Activated gamma-delta T cell treated with anti-CD3 and anti-CD28 coated beads, Interleukin-2, amount 50 U/mL, for 16 hours (primary cell): ENCODE data around the gene ATG16L2.

Source experiments
- DNase-seq: peaks from one replicate; pipeline ENCODE4 v3.0.0-alpha.2; 2020; ENCODE audit warnings: low read depth

Gene ATG16L2, protein sequence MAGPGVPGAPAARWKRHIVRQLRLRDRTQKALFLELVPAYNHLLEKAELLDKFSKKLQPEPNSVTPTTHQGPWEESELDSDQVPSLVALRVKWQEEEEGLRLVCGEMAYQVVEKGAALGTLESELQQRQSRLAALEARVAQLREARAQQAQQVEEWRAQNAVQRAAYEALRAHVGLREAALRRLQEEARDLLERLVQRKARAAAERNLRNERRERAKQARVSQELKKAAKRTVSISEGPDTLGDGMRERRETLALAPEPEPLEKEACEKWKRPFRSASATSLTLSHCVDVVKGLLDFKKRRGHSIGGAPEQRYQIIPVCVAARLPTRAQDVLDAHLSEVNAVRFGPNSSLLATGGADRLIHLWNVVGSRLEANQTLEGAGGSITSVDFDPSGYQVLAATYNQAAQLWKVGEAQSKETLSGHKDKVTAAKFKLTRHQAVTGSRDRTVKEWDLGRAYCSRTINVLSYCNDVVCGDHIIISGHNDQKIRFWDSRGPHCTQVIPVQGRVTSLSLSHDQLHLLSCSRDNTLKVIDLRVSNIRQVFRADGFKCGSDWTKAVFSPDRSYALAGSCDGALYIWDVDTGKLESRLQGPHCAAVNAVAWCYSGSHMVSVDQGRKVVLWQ

DNA sequence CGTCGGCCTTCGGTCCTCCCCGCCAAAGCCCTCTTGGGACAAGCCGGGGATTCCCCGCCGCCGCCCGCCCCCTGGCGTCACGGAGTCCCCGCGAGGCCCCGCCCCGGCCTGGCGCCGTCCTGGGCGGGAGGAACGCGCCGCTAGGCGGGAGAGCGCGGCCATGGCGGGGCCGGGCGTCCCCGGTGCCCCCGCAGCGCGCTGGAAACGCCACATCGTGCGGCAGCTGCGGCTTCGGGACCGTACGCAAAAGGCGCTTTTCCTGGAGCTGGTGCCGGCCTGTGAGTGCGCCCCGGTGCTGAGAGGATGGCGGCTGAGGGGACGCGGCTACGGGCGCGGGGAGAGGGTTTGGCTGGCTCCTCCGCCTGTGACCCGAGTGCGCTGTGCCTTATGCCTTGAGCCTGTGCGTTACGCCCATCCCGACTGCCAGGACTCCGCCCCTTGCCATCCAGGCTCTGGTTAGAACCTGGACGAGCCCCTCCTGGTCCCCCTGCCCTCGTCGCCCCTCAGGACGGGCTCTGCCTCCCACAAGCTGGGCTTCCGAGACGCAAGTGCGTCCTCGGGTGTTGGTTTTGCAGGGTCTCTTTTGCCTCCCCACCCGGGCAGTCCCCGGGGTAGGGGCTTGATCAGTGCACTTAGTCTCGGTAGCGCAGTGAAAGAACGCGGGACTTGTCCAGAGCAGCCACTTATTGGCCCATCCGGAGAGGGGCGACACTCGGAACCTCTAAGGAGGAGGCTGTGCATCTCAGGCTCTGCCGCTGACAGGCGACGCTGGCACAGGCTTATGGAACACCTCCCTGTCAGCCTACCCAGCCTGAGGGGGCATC lies at the start of gene ATG16L2:
ATG16L2 (plus strand) TSS at position 126 of the 824 bp plus-strand sequence; CDS start at position 161, 35 bp downstream.
- peak; percentile 82 for DNase-seq

DNA sequence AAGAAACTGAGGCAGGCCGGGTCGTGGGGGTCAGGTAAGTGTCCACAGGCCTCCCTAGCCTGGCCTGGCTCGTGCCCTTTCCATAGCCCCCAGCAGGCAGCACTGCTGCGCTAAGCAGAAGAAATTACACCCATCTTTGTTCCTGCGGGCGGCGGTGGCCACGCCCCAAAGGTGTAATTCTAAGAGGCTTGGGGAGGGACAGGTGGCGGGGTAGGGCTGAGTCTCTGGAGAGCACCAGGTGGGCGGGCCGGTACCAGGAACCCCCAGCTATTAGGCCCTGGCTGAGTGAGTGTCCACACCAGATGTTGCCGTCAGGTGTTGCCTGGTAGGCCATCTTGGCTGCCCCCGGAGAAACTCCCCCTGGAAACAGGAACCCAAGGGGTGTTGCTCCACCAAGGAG lies 49.7 kb upstream of the ATG16L2 start:
- DNase-seq: no peak

DNA sequence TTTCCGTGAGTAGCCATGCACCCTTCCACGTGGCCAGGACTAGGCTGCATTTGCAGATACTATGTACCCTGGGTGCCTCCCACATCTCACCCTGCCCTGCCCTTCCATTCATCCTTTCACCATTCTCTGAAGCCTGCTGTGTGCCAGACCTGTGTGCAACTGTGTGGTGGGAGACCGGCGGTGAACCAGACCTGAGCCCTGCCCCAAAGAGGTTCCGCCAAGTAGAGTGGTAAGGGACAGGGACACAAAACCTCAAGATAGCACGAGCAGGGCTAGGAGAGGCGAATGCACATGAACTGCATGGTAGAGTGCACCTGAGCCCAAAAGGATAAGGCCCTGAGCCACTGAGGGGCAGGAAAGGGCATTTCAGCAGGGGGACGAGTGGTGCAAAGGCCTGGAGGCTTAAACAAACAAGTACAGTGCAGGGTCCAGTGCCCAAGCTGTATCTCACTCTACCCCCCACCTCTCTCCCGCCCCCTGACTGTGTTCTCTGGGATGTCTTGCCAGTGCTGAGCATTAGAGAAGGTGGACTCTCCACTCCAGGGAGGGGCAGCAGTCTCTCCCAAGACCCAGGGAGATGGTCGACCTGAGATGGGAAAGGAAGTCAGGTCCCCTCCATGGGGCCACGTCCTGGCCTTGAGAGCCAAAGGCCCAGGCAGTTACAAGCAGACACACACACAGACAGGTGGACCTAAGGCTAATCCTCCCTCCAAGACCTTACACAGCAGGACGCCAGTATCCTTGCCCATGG lies 47.9 kb upstream of the ATG16L2 start:
- DNase-seq: no peak

DNA sequence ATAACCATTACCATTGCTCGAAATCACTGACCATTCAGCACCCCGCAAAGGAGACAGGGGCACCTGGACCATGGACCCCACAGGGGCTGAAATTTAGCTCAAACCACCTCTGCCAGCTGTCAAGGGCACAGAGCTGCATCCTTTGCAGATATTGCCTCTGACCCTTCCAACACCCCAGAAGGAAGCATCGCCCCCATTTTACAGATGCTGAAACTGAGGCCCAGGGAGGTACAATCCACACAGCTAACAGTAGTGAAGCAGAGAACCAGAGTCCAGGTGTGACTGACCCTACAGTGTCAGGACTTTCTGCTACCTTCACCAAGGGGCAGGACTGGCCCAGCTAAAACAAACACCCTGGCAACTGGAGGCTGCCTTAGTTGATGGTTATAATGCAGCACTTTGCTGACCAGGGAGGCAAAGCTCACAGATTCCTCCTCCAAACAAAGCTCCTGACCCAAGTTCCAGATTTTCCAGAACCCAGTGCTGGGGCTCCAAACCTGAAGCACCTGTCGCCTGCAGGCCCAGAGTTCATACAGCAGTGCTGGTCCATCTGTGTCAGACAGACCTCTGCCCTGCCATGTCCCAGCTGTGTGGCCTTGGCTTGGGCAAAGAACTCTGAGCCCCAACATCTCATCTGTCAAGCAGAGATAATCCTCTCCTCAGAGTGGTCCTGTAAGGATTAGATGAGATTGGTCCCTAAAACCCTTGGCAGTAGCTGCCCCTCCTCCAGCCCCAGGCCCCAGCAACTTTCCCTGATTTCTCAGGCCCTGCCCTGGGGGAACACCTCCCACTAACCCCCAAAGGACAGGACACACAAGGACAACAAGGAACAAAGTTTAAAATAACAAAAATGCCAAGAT lies 46.8 kb upstream of the ATG16L2 start:
- no peak for DNase-seq

DNA sequence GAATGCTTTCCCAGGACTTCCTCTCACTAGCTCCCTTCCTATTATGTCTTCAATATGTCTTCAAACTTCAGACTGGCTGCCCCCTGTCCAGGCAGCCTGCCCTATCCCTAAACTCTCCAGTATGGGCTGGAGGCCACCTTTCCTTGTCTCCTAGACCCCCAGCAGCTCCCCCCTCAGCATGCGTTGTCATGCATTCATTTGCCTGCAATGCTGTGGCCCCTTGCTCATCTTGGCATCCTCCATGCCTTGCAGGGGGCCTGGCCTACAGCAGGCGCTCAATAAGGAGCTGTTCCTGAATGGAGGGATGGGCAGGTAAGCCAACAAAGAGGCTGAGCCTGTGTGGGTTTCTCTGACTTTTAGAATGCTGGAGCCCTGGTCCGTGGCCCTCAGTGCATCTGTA lies 45.6 kb upstream of the ATG16L2 start:
- no peak for DNase-seq

DNA sequence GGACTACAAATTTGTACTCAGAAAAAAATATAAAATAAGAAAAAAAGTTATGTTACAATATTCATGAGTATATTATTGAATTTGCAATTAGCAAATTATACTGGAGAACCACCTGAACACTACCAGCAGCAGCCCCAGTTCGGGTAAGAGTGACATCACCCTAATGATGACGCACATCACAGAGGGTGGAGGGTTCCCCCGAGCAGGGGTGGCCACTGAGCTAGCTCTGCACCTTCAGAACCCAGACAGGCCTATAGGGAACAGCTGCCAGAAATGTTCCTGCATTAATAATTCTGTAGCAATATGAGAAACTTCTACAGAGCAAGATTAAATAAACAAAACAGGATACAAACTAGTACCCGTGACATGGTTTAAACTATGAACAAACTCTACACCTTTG lies 44.5 kb upstream of the ATG16L2 start:
- DNase-seq: no peak

DNA sequence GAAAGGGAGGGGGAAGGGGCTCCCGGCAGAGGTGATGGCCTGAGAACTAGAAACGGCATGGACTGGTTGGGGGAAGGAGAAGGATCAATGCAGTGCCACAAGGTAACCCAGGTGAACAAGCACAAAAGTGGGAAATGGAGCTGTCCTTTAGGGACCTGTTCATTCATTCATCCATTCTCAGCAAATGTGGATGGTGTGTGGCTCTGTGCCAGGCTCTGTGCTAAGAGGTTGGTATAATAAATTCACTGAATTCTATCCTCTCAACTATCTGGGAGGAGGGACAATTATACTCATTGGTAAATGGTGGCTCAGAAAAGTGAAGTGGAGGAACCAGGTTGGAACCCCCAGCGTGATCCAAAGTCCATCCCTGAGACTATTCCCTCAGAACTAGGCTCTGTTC lies 43.4 kb upstream of the ATG16L2 start:
- DNase-seq: no peak

DNA sequence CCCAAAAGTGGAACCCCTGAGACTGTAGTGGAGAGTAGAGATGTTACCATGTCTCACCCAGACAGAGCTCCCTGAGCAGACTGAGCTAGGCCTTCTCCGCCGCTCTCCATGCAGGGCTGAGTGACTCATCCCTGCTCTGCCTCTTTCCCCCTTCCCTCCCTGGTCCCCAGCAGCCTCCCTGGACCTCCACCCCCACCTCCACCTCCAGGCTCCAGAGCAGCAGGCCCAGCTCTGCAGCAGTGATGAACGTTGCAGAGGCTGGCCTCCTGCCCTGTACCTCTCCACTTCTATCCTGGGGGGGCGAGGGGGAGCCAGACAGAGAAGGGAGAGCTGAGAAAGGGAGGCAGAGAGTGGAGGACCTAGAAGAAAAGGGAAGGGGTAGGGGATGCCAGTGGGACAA lies 42.7 kb upstream of the ATG16L2 start:
- DNase-seq: no peak

DNA sequence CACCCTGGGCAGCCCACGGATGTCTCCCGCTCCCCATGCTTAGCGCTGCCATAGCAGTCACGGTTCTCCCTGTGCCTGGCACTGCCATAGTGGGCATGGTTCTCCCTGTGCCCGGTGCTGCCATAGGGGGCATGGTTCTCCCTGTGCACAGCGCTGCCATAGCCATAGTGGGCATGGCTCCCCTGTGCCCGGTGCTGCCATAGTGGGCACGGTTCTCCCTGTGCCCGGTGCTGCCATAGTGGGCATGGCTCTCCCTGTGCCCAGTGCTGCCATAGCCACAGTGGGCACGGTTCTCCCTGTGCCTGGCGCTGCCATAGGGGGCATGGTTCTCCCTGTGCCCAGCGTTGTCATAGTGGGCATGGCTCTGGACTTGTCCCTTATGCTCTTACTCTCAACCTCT lies 42.2 kb upstream of the ATG16L2 start:
- no peak for DNase-seq

DNA sequence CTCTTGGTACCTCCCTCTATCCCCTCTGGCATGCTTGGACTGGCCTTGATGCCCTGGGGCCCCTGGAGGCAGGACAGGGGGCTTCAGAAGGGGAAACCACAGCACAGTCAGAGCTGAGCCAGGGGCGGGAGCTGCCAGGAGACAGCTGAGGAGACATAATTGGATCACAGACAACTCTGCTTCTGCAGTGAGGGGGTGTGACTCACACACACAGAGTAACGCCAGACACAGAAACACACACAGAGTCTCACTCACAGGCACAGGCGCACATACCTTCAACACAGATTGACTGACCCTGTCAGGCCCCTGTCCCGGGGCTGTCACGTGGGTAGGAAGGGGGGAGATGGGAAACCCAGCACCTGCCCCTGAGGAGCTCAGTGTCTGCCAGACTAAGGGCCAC lies 40.9 kb upstream of the ATG16L2 start:
- no peak for DNase-seq

DNA sequence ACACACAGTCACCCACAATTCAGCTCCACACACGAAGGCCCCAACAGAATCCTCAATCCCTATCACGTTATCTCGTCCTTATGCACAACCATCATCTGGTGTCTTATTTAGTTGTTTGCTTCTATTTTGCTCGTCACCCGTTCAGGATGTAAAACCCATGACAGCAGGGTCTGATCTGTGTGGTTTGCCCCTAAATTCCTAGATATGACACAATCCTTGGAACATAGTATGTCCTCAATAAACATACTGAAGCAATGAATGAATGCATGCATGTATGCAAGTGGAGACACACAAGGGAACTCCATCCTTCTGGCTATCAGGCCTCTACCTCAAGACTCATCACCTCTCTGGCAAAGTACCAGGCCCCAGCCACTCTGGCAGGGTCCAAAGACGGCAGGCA lies 40.5 kb upstream of the ATG16L2 start:
- no peak for DNase-seq

DNA sequence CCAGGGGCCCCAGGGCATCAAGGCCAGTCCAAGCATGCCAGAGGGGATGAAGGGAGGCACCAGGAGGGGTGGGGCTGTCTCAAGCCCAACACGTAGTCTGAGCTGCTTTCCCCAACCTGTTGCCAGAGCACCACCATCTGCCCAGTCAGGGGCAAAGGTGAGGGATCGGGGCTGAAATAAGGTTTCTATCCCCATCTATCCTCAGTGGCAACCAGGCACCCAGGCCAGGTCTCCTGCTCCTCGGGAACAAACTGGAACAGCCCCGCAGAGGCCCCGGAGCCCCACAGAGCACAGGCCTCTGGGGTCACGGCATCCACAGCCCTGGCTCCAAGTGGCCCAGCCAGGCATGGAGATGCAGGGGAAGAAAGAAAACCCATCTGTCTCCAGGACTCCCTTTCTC lies 39.7 kb upstream of the ATG16L2 start:
- DNase-seq: no peak

DNA sequence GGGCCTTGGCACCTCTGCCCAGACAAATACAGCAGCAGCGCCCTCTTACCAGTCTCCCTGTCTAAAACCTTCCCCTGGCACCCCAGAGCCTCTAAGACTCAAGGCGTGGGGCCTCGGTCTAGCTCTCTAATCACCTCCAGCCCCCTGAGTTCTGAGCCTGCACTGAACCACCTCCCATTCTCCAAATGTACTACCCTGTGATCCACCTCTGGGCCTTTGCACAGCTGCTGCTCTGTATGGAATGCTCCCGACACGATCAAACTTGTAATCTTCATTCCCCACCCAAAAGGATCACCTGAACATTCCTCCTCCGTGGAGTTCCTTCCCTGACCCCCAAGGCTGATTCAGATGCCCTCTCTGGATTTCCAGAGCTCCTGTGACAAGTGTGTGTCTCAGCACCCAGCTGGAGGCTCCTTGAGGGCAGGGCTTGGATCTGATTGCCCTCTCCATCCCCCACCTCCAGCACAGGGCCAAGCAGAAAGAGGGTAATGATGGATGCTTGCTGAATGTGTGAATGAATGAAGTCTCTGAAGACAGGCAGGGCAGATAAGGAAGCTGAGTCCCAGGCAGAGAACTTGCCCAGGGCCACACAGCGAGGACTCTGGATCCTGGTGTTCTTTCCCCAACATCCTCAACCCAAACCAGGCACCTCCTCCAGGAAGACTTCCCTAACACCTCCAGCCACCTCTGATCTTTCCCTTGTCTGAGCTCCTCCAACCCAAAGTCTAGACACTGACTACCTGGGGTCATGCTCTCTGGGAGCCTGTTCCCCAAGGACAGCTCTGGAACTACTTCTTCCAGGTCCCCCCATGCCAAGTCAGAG lies 38.7 kb upstream of the ATG16L2 start:
- no peak for DNase-seq

DNA sequence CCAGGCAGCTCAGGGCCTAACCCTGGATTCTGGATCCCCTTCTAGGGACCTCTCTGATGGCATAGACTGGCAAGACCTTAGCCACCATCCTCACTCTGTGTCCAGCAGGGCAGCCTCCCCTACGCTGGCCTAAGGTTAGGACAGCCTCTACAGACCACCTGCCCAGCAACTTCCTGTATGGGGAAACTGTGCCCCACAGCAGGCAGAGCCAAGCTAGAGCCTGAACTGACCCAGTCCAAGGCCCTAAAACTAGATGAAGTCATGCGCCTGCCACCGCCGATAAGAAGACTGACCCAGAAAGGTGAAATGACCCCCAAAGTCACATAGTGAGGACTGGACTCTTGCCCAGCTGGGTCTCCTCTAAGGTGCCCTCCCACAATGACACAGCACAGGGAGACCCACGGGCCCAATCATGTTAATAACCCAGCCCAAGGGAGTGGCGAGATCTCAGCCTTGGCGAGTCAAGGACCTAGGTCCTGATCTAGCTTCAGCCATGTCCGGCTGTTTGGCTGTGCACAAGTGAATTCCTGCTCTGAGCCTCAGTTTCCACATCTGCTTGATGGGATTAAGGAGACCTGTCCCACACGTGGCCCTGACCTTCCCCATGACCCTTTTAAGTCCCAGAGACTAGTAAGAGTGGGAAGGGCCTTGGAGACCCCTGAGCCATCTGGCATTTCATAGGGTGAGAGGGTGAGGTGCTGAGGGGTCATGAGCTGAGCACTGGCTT lies 37.9 kb upstream of the ATG16L2 start:
- DNase-seq: no peak

DNA sequence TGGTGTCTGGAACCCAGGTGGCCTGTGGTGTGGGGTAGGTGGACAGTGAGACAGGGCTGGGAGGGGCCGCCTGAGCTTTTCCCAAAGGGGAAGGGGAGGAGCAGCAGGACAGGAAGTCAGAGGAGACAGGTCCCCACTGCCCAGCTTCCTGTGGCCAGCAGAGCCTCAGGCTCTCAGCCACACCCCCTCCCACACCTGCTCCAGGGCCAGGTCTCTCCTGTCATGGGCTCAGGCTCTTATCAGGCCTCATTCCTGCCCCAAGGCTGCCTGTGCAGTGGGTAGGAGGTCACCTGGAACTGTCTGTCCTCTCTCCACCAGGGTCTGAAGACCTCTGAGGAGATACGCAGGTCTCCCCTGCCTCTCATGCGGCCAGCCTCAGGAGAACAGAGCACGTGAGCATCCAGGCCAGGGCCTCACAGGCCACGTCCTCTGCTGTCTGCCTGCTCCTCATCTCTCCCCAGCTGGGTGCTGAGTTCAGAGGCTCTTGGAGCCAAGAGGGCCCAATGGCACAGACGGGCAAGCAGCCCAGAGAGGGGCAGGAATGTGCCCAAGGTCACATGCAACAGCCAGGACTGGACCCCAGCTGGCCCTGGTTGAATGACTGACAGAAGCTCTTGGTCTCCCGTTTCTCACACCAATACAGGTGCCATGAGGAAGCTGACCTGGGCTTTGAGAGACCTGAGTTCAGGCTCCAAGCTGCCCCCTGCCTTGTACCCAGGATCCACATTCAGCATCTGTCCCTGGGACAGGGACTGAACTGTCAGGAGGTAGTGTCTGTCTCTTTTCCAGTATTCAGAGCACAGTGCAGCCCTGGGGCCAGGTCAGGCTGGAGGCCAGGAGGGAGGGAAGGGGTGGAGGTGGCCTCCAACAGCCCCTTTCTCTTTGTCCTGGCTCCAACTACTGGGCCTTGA lies 37.1 kb upstream of the ATG16L2 start:
- DNase-seq: no peak

DNA sequence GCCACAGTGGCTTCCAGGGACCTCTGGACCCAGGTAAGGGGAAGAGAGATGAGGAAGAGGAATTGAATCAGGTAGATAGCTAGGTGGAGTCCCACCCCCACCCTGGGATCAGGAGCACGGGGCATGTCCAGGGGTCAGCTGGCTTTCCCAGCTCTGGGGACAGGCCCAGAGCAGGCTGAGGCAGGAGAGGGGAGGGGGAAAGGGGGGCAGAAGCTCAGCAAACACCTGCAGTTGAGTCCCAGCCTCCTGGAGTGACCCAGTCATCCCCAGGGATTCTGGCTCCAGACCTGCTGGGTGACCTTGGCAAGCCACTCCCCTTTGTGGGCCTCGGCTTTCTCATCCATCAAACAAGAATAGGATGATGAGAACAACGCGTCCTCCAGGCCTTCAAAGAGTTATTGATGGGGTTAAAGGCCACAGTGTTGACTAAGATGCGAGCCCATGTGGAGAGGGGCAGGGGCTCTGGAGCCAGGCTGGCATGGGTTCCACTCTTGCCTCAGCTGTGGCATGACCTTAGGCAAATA lies 36.4 kb upstream of the ATG16L2 start:
- DNase-seq: no peak

DNA sequence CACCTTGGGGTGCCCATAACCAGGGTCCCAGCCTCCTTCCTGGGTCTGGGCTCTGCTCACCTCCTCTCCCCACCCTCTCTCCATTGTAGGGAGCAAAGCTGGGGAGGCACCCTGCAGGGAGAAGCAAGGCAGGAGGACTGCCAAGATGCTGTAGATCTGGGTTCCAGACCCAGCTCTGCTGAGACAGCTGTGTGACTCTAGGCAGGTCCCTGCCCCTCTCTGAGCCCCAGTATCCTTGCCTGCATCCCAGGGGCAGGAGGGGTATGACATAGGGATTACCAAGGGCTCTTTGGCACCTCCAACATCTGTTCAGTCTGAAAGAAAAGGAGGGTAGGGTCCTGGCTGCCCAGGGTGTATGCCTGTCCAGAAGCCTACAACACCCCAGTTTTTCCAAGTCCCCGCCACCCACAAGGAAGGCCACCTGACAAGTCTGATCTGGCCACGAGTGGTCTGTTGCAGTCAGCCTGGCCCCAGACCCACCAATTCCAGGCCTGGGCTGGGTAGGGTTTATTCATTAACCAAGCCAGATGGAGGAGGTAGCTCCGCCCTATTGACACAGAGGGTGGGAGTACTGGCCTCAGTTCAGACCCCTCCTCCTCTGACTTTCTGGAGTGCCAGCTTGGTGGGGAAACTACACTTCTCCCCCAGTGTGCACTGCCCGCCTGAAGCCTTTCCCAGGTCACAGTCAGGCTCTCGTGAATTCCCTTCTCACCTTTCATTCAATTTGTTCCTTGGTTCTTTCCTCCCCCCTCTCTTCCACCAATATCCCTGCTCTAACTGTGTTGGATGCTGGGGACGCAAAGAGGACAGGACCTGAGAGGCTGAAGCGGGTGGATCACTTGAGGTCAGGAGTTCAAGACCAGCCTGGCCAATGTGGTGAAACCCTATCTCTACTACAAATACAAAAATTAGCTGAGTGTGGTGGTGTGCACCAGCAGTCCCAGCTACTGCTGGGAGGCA lies 35.4 kb upstream of the ATG16L2 start:
- no peak for DNase-seq
